Activated naive CD8-positive, alpha-beta T cell treated with anti-CD3 and anti-CD28 coated beads, Interleukin-2, amount 50 U/mL, for 16 hours (primary cell): ENCODE results near the gene ZNF365.
"Not testable (repeated sequence)": the region's sequence is repeated elsewhere in the genome, so short reads cannot be mapped to it uniquely, and the experiment has no call there.

ENCODE experiments used
- DNase-seq: peaks from one replicate; pipeline ENCODE4 v3.0.0-alpha.2; 2020; ENCODE audit warnings: low read depth, low spot score

ZNF365 gene

DNA sequence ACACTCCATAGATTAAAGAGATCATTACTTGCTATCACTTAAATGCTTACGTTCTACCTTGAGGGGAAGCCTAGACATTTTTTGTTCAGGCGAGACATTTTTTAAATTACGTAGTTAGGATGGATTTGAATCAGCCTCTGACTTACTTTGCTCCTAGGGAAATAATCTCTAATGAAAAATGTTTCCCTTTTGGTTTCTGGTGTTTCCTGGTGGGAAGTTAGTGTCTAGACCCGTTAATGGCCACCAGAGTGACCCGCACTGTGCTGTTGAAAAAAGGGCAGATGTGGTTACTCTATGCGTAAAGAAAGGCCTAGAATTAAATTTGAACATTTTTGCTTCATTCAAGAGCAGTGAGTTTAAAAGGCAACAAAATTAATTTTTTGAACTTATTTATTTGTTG, 3.8 kb downstream of the ZNF365 start:
- no peak for DNase-seq

DNA sequence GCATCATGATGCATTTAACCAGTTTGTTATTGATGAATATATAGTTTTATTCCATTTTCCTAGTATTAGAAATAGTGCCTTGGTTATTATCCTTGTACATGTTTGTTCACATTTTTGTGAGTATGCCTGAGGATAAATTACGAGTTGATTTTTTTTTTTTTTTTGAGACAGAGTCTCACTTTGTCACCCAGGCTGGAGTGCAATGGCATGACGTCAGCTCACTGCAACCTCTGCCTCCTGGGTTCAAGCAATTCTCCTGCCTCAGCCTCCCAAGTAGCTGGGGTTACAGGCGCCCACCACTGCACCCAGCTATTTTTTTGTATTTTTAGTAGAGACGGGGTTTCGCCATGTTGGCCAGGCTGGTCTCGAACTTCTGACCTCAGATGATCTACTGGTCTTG, 4.7 kb downstream of the ZNF365 start:
- DNase-seq, result not testable (repeated sequence)

DNA sequence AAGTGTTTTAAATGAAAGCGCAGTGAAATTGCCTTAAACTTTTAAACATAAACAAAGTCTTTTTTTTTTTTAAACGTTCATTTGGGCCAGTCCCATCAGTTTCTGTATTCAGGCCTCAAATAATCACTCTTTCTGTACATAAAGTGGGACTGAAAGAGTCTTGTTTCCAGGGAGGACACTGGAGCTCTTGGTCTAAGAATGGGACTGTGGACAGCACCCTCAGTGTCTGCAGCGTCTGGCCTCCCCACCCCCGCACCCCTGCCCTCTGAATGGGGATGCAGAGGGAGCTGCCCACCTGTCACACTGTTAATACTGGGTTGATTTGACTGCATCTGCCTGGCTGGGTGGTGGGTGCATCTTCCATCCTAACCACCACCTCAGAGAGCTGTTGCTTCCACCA, 5.2 kb downstream of the ZNF365 start:
- no peak for DNase-seq

DNA sequence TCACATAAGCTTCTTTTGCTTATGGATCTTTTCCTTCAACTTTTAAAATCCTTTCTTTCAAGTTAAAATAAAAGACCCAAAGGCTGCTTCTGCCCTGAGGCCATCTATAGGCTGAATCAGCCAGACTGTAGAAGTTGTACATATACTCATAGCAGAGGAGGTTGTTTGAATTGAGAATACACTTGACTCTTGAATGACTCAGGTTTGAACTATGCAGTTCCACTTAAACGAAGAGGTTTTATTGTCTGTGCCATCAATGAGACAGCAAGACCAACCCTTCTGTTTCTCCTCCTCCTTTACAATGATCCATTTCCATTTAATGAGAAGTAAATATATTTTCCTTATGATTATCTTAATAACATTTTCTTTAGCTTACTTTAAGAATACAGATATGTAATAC, 5.8 kb downstream of the ZNF365 start:
- DNase-seq, result no peak

DNA sequence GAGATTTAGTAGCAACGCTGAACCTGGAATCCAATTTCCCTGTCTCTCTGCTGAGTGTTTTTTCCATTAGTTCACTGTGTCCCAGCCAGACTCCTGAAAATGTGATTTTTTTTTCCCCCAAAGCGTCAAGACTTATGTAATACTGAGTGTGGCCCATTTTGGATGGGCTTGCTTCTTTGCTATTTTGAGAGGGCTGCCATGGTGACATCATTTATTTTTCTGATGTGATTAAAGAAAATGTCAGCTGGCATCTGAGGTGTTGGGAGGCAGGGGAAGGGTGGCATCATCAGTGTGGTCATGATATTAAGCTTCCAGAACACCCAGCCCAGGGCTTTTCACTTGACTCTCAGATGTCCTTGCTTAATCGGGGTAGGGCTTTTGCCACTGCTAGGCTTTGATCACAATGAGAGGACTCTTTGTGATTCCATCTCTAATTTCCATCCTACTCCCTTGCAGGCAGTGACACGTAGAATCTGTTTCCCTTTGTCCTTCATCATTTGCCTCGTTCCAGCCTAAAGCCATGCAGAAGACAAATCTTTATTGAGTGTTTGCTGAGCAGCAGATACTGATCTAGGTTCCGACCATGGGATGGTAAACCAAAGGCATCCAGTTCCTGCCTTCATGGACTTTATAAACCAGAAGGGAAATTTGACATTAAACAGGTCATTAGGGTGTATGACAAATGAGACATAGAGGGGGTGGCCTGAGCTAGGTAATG, 7.4 kb downstream of the ZNF365 start:
- no peak for DNase-seq

DNA sequence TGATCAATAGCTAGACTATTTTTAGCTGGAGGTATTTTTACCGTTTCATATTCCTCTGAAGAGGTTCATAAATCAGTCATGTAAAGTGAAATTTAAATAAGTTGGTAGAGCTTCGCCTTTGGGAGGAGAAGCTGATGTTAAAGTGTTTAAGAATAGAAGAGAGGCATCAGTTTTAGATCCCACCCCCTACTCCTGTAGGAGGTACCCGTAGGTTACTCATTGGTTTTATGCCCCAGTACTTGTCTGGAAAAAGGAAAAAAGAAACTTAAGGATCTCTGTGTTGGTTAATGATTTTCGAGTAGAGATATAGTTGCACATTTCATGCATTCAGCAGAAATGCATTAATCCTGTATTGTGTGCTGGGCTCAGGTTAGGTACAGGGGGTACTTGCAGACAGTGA, 8.7 kb downstream of the ZNF365 start:
- DNase-seq, result no peak

DNA sequence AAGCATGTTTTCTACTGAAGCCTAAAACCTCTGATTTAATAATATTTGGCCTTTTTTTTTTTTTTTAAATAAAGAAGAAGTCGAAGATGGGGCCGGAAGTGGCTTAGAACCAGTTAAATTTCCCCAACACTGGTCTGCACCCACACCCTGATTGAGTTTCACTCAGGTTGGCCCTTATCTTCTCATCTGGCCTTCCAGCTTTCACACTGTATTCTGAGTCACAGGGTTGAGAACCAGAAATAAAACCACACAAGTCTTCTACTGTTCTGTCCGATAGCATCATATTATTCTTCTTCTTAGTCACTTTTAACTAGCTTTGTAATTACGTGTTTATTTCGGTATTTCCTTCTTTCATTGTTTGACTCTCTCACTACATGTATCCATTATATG, 9.9 kb downstream of the ZNF365 start:
- no peak for DNase-seq

DNA sequence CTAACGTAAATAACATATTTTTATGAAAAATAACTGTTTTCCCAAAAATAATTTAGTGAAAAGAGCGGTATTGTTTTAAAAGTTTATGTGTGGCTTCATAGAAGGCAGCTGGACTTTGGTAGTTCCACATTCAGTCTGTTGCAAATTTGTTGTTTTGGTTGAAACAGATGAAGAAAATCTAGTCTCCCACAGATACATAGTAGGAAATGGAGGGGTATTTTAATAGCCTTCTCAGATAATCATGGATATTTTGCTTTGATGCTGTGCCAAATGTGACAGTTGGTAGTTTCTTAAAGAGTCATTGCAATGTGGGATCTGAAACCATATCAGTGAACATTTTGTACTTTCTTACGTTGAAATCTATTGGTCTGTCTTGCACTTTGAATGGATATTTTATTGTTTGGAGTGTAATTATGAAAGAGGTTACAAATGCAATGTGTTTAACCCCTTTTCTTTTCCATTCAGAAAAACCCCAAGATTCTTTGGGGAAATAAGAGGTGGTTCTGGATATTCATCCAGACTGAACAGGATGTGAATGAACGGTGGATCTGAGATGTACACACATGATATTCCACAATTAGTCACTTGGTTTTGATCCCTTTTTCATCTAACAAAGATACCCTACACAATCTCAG, 10.4 kb downstream of the ZNF365 start:
- DNase-seq, result no peak

DNA sequence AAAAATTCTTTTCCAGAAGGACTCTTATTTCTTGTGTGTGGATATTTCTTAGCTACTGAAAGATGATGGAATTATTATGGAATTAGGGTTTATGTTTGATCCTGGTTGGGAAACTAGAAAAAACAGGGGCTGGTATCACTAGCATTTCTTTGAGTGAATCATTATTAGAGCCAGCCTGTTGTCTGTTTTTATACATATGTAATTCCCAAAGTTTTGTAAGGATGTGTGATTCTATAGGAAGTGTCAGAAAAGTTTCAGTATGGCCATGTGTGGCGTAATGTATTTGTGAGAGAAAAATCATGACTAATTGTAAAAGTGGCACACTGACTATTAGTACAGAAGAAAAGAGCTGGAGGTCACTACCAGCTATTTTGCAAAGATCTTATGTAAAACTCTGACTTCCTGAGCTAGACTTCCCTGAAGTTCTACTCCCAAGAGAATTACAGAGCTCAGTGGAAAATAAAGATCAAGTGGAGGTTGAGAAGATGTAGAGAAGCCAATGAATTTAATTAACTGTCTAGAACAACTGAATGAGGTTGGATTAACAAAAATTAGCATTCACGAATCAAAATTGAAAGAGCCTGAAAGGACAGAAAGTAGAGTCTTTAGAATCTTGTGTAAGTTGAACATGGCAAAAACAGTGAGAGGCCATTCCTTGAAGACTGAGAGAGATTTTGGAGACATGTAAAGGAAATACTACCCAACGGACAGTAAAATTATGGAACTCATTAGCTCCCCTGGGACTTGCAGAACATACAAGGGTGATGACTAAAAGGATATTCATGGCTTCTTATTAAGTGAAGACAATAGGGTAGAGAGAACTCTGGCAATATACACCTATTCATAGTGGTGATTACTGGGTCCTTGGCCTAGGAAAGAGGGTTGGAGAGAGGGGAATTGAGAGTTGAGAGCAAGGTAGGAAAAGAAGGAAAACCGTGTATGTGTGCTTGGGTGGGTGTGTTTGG, 12.5 kb downstream of the ZNF365 start:
- no peak for DNase-seq

DNA sequence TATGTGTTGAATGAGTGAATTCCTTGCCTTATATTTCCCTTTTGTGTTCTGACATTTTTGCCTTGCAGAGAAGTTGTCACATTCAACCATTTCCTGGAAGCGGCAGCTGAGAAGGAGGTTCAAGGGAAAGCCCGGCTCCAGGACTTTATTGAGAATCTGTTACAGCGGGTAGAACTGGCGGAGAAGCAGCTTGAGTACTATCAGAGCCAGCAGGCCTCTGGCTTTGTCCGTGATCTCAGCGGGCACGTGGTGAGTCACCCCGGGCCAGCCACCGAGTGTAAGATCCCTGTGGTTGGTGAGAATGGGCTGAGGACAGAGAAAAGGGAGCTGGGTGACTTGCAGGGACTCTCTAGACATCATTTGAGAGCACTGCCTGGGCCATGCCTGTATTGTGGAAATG, 14.2 kb downstream of the ZNF365 start:
- DNase-seq, result no peak

DNA sequence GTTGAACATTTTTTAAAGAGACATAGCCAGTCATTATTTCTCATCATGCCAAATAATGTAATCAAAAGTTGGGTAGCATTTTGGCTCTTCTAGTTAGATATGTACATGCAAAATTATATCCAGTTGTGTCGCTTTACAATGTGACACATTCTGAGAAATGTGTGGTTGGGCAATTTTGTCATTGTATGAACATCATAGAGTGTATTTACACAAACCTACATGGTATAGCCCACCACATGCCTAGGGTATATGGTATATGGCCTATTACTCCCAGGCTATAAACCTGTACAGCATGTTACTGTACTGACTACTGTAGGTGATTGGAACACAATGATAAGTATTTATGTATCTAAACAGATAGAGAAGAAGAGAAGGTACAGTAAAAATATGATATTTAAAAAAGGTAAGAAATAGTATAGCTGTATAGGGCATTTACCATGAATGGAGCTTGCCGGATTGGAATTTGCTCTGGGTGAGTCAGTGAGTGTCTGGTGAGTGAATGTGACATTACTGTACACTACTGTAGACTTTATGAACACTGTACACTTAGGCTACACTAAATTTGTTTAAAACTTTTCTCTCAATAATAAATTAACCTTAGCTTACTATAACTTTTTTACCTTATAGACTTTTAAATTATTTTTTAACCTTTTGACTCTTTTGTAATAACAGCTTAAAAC, 16.5 kb downstream of the ZNF365 start:
- no peak for DNase-seq

DNA sequence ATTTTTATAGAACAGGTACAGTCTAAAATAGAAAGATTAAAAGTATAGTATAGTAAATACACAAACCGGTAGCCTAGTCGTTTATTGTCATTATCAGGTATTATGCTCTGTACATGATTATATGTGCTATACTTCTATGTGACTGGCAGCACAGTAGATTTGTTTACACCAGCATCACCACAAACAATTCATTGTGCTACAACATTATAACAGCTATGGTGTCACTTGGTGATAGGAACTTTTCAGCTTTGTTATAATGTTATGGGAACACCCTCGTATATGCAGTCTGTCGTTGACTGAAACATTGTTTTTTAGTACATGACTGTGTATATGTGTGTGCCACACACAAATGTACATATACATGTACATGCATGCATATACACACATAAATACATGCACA, 19.1 kb downstream of the ZNF365 start:
- DNase-seq, result no peak

DNA sequence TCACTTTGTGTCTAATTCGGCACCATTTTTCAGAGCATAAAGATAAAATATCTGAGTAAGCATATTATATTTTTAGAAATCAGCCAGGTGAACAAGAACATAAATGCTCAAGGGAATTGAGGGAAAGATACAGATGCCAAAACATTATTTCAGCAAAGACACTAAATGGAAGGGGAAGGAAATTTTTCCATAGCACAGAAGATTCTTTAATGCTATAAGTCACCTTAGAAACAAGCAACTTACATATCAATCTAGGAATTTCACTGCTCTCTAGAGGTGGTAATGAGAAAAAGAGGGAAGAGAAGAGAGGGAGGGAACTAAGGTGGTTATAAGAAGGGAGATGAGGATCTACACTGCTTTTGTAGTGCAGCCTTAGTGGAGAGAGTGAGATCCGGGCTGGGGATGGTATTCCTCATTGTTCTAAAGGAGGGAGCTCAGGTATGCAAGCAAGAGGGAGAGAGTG, 20.4 kb downstream of the ZNF365 start:
- DNase-seq, result no peak

DNA sequence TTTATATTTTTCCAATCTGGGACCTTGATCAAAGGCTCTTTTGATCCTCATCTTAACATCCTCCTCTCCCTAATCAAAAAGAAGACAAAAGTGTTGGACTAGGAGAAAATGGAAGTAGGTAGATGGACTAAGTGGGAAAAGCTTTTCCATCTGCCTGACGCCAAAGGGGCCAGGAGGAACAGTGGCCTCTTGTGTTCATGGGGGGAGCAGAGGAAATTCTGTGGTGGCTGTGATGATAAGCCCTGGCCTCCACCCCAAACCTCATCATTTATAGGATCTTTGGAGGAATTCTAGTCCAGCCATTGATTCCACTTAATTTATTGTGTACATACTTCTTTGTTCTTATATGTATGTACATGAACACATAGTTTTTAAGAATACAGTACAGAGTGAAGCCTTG, 21.7 kb downstream of the ZNF365 start:
- DNase-seq, result no peak

DNA sequence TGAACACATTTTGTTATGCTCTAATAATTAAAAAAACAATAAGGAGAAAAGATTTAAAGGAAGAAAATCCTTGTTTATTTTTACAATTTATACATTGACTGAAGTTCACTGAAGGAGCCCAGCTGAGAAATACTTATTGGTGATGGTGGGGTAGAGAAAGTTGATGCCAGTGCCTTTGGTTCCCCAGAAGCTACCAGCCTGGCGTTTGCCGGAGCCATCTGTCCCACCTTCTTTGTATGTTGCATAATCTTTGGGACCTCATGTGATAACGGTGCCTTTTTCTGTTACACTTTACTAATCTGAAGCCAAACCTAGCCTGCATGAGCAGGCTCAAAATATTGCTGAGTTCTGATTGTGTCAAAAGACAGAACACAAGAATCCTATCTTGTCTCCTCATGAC, 22.7 kb downstream of the ZNF365 start:
- no peak for DNase-seq

DNA sequence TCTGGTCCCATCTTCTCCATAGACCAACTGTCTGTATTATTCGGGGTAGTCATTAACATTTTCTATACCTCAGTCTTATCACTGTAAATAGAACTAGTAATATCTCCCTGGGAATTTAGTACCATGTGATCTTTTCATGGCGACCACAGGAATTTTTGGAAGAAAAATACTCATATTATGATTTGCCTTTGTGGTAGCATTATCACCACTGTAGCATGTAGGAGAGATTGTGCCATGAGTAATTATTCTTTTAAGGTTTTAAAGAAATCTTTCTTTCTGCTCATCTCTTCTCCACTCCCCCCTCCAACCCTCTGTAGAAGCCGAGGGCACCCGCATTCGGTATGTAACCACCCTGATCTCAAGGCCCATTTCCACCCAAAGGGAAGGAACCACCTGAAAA, 25.0 kb downstream of the ZNF365 start:
- no peak for DNase-seq

DNA sequence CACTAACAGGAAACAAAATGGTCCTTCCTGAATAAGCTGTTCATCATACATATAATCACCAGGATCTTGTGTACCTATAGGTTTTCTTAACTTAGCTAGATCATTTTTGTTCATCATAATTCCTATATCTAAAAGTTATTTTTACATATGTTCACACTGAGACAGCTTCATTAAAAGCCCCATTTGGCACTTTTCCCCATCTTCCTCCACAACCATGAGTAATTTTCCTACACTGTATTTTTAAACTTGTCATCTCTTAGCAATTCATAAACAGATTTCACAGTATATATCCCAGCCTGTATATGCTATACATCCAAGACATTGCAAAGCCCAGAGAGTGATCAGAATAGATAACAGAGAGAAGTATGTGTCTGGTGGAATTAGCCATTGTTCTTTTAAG, 28.3 kb downstream of the ZNF365 start:
- DNase-seq, result no peak

DNA sequence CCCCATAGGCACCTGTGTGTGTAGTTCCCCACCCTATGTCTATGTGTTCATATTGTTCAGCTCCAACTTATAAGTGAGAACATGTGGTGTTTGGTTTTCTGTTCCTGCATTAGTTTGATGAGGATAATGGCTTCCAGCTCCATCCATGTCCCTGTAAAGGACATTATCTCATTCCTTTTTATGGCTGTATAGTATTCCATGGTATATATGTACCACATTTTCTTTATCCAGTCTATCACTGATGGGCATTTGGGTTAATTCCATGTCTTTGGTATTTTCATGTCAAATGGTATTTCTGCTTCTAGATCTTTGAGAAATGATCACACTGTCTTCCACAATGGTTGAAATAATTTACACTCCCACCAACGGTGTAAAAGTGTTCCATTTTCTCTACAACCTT, 36.4 kb downstream of the ZNF365 start:
- not testable (repeated sequence) for DNase-seq

DNA sequence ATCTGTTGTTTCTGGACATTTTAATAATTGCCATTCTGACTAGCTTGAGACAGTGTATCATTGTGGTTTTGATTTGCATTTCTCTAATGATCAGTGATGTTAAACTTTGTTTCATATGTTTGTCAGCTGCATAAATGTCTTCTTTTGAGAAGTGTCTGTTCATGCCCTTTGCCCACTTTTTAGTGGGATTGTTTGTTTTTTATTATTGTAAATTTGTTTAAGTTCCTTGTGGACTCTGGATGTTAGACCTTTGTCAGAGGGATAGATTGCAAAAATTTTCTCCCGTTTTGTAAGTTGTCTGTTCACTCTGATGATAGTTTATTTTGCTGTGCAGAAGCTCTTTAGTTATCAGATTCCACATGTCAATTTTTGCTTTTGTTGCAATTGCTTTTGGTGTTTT, 36.8 kb downstream of the ZNF365 start:
- not testable (repeated sequence) for DNase-seq

DNA sequence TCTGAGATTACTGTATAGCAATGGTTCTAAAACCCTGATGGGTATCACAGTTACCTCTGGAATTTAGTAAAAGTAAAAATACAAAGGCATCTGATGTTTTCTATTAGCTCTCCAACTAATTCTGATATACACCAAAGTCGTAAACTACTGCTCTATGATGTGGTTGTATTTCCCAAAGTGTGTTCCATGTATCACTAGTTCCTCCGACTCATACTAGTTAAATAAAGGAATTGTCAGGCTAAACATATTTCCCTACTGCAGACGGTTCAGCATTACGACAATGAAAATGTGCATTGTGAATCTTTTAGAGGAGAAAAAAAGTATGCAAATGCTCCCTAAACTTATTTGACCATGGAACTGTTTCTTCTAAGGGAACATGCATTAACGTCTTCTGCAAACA, 38.9 kb downstream of the ZNF365 start:
- no peak for DNase-seq

DNA sequence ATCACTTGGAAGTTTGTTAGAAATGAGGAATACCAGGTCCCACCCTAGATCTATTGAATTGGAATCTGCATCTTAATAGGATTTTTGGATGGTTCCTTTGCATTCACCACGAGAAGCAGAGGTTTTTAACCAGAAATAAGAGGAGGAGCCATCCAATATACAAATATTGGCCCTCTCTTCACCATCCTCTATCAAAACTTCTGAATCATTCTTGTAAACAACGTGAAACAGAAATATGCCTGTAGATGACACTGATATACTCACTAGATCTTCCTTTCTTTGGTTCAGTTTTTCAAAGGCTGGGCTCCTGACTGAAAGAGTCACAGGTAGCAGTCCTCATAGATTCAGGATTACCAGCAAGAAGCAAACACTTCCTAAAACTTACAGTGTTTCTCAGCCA, 39.5 kb downstream of the ZNF365 start:
- no peak for DNase-seq

DNA sequence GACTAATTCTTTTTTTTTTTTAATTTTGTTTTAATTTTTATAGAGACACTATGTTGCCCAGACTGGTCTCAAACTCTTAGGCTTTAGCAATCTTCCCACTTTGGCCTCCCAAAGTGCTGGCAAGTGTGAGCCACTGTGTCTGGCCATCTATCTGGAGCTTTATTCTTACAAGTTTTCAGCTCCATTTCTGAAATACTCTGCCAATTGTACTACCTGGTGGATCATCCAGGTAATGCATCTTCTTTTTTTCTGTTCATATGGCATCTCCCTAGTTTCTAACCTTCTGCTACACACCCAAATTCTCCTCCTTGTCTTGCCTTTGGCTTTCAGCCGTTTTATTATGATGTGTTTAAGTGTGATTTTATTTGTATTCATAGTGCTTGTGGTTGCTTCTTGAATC, 40.2 kb downstream of the ZNF365 start:
- DNase-seq, result no peak
